ENCODE data around the gene KSR1. TPM values are rescaled to one million over a fixed set of nuclear protein-coding genes. Genes with fewer than 3 reads are reported as not detected.

The KSR1 gene
- total RNA-seq, 4 donors from 2014 or later = 26.0 to 37.5 (median 35.0) TPM

GRCh38 chr17:27479838-27480237, 23.6 kb downstream of the KSR1 start:
- no peak overlapping the region for H3K4me3 ChIP-seq (ENCODE audit: low read depth, poor library complexity, severe bottlenecking)
- 91 to 96% methylated on average over 3 of the region's 3 CpGs for WGBS, 2 donors
- TF ChIP-seq CTCF (IDR thresholded peaks at IDR 0.05) = no peak
- no peak for TF ChIP-seq POLR2A (IDR thresholded peaks at IDR 0.05)
- intact Hi-C loops (cut with DNase I; ENCODE audit: low total_unique reads) = no loop called here
- DNase-seq (ENCODE audit: low spot score in 2 of 2) = no peak

- no peak overlapping the region for H3K4me3 ChIP-seq (ENCODE audit: low read depth, poor library complexity, severe bottlenecking)
- intact Hi-C loops (cut with DNase I; ENCODE audit: low total_unique reads) = no loop called here
- TF ChIP-seq POLR2A (IDR thresholded peaks at IDR 0.05) (no peak), CTCF (IDR thresholded peaks at IDR 0.05) (no peak)
- DNase-seq (ENCODE audit: low spot score in 2 of 2) = no peak
- WGBS, 2 donors = 71 to 81% methylated on average over 4 of the region's 4 CpGs
Measured at GRCh38 chr17:27480699-27481098, 24.5 kb downstream of the KSR1 start.

- WGBS, 2 donors = 67 to 75% methylated on average over 4 of the region's 4 CpGs
- DNase-seq (ENCODE audit: low spot score in 2 of 2) = no peak
- intact Hi-C loops (cut with DNase I; ENCODE audit: low total_unique reads) = no loop called here
- H3K4me3 ChIP-seq (ENCODE audit: low read depth, poor library complexity, severe bottlenecking) = no peak overlapping the region
- TF ChIP-seq POLR2A (IDR thresholded peaks at IDR 0.05) (no peak), CTCF (IDR thresholded peaks at IDR 0.05) (no peak)
Measured at GRCh38 chr17:27481327-27481726, 25.1 kb downstream of the KSR1 start.

GRCh38 chr17:27485125-27485524, 28.9 kb downstream of the KSR1 start:
- H3K4me3 ChIP-seq (ENCODE audit: low read depth, poor library complexity, severe bottlenecking) = no peak overlapping the region
- intact Hi-C loops (cut with DNase I; ENCODE audit: low total_unique reads) = no loop called here
- TF ChIP-seq POLR2A (IDR thresholded peaks at IDR 0.05) = no peak
- no peak for TF ChIP-seq CTCF (IDR thresholded peaks at IDR 0.05)
- WGBS, 2 donors = 54 to 59% methylated on average over 2 of the region's 2 CpGs
- no peak for DNase-seq (ENCODE audit: low spot score in 2 of 2)

GRCh38 chr17:27485716-27486495, 29.7 kb downstream of the KSR1 start:
- DNase-seq (ENCODE audit: low spot score in 2 of 2) = no peak
- TF ChIP-seq CTCF (IDR thresholded peaks at IDR 0.05) (no peak), POLR2A (IDR thresholded peaks at IDR 0.05) (no peak)
- 68 to 70% methylated on average over 7 to 8 of the region's 8 CpGs for WGBS, 2 donors
- intact Hi-C loops (cut with DNase I; ENCODE audit: low total_unique reads) = no loop called here
- H3K4me3 ChIP-seq (ENCODE audit: low read depth, poor library complexity, severe bottlenecking) = no peak overlapping the region

- intact Hi-C loops (cut with DNase I; ENCODE audit: low total_unique reads) = no loop called here
- WGBS, 2 donors = 80 to 86% methylated on average over 5 of the region's 5 CpGs
- no peak for DNase-seq (ENCODE audit: low spot score in 2 of 2)
- H3K4me3 ChIP-seq (ENCODE audit: low read depth, poor library complexity, severe bottlenecking) = no peak overlapping the region
- TF ChIP-seq CTCF (IDR thresholded peaks at IDR 0.05) = no peak
- no peak for TF ChIP-seq POLR2A (IDR thresholded peaks at IDR 0.05)
Measured at GRCh38 chr17:27486741-27487140, 30.5 kb downstream of the KSR1 start.
